Suprapubic skin (tissue), 4 donors: ENCODE data around the gene SLX4. TPM values are rescaled to one million over a fixed set of nuclear protein-coding genes. Genes with fewer than 3 reads are reported as not detected.

Source experiments
- DNase-seq, 2 donors: peaks; one replicate each; pipeline ENCODE4 v3.0.0-alpha.2; 2019; ENCODE audit warnings: low spot score in 2 of 2
- H3K27ac ChIP-seq: fragments of 200-600 bp; sonication (generic); one replicate; pipeline ENCODE4 v1.5.1; 2019
- H3K27me3 ChIP-seq: fragments of 200-600 bp; sonication (generic); one replicate; pipeline ENCODE4 v1.5.1; 2019
- H3K36me3 ChIP-seq: fragments of 200-600 bp; sonication (generic); one replicate; pipeline ENCODE4 v1.5.1; 2019
- H3K4me1 ChIP-seq: fragments of 200-600 bp; sonication (generic); one replicate; pipeline ENCODE4 v1.5.1; 2019
- H3K4me3 ChIP-seq: fragments of 200-600 bp; sonication (generic); one replicate; pipeline ENCODE4 v1.5.1; 2019; ENCODE audit warnings: mild to moderate bottlenecking
- H3K9me3 ChIP-seq: fragments of 200-600 bp; sonication (generic); one replicate; pipeline ENCODE4 v1.5.1; 2019
- EP300 ChIP-seq: sonication (generic); formaldehyde crosslinking; IDR thresholded peaks from one replicate; pipeline ENCODE4 v1.6.1; 2017; ENCODE audit warnings: antibody characterized with exemption
- POLR2A ChIP-seq, 2 donors: fragments of 450-650 bp; IDR thresholded peaks; one replicate each; pipeline ENCODE4 v1.6.1; 2017; ENCODE audit warnings: antibody characterized with exemption in 2 of 2, mild to moderate bottlenecking in 2 of 2, moderate library complexity in 2 of 2
- POLR2AphosphoS5 ChIP-seq, 3 donors: sonication (generic); formaldehyde crosslinking; IDR thresholded peaks; one replicate each; pipeline ENCODE4 v1.6.1; 2017; ENCODE audit warnings: antibody characterized with exemption in 3 of 3
- WGBS: methylation state at CpG from one replicate; pipeline ENCODE4 v1.1.5; 2018; 5-methylcytosine and 5-hydroxymethylcytosine counted together
- total RNA-seq, 4 donors: library from RNA; depleted of rRNA; stranded (reverse); fragments of >200 nt; gene quantifications; one replicate each; pipeline ENCODE4 v1.1.0, GENCODE V29; 2016
- TF ChIP-seq, protein P1 (sequence below), 2 donors: fragments of 200-600 bp in 1 of 2; fragments of 450-650 bp in 1 of 2; sonication (generic) in 1 of 2; IDR thresholded peaks; one replicate each; pipeline ENCODE4 v1.5.1; 2016 to 2019; ENCODE audit warnings: antibody characterized with exemption in 2 of 2, mild to moderate bottlenecking in 1 of 2, moderate library complexity in 1 of 2

The SLX4 gene
- total RNA-seq, 4 donors from 2014 or later = 2.9 to 6.0 (median 4.5) TPM

DNA sequence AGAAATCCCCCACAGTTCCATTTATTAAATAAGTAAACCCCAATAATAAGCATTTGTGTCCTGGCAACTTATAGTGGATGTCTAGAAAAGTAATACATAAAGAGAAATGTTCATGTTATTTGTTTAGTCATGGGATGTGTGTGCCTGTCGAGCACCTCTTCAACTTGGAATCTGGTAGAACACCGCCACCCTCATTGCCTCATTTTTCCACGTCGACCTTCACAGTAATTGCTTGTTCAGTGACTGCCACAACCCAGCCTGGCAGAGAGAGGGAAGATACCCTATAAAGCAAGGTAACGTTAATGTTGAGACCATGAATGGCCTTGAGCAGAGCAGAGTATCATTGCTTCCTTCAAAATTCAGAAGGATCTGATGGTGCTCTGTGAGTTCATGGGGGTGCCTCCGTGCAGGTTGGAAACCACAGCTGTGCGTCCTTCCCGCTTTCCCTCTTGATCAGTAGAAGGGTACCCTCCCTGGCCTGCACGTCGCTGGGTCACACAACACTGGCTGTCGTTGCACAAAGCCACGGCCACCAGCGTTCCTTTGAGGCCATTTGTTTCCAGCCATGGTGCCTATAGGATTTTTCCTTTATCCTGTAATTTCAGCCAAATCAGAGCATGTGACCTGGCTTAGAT lies 39.3 kb upstream of the SLX4 start:
- H3K36me3 ChIP-seq = peaks cover 19% of the 10 kb centered on the region
- TF ChIP-seq EP300 = no peak
- no peak for TF ChIP-seq POLR2AphosphoS5 (IDR thresholded peaks at IDR 0.05)
- TF ChIP-seq POLR2A (IDR thresholded peaks at IDR 0.05) = no peak
- TF ChIP-seq, protein P1, sequence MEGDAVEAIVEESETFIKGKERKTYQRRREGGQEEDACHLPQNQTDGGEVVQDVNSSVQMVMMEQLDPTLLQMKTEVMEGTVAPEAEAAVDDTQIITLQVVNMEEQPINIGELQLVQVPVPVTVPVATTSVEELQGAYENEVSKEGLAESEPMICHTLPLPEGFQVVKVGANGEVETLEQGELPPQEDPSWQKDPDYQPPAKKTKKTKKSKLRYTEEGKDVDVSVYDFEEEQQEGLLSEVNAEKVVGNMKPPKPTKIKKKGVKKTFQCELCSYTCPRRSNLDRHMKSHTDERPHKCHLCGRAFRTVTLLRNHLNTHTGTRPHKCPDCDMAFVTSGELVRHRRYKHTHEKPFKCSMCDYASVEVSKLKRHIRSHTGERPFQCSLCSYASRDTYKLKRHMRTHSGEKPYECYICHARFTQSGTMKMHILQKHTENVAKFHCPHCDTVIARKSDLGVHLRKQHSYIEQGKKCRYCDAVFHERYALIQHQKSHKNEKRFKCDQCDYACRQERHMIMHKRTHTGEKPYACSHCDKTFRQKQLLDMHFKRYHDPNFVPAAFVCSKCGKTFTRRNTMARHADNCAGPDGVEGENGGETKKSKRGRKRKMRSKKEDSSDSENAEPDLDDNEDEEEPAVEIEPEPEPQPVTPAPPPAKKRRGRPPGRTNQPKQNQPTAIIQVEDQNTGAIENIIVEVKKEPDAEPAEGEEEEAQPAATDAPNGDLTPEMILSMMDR (IDR thresholded peaks at IDR 0.05) = no peak
- H3K4me1 ChIP-seq = no peaks in the 10 kb centered on the region
- no peak overlapping the region for H3K4me3 ChIP-seq
- peak; percentile 28 to 64 for DNase-seq
- H3K27me3 ChIP-seq = no peaks in the 10 kb centered on the region
- 90% methylated on average over 13 of the region's 13 CpGs for WGBS
- H3K27ac ChIP-seq = no peak overlapping the region
- no peaks in the 10 kb centered on the region for H3K9me3 ChIP-seq

DNA sequence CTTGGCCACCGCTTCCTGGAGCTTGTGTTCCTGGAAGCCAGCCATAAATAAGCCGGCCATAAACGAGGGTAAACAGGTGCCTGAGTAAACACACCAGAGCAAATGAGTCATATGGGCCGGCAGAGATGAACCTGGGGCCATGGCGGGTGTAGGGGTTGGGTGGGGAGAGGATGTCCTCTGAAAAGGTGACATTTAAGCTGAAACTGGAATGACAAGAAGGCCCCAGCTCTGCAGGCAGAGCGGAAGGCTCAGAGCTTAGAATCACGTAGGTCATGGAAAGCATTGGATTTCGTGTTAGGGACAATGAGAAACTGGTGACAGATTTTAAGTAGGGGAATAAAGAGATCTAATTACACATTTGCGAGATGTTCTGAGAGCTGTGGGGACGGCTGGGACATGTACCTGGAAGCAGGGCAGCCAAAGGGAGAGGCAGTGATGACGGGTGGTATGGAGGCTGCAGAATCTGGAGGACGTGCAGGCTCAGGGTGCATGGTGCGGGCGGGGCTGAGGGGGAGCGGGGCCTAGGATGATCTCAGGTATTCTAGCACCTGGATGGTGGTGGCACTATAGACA lies 35.0 kb upstream of the SLX4 start:
- no peaks in the 10 kb centered on the region for H3K27me3 ChIP-seq
- H3K36me3 ChIP-seq = peaks cover 2% of the 10 kb centered on the region
- peak; percentile 38 to 65 for DNase-seq
- WGBS = 82% methylated on average over 15 of the region's 15 CpGs
- peaks cover 9% of the 10 kb centered on the region for H3K4me1 ChIP-seq
- H3K27ac ChIP-seq = no peak overlapping the region
- H3K9me3 ChIP-seq = no peaks in the 10 kb centered on the region
- TF ChIP-seq POLR2A (IDR thresholded peaks at IDR 0.05) (no peak), EP300 (no peak), POLR2AphosphoS5 (IDR thresholded peaks at IDR 0.05) (no peak)
- TF ChIP-seq, protein P1 (IDR thresholded peaks at IDR 0.05) = no peak
- no peak overlapping the region for H3K4me3 ChIP-seq

DNA sequence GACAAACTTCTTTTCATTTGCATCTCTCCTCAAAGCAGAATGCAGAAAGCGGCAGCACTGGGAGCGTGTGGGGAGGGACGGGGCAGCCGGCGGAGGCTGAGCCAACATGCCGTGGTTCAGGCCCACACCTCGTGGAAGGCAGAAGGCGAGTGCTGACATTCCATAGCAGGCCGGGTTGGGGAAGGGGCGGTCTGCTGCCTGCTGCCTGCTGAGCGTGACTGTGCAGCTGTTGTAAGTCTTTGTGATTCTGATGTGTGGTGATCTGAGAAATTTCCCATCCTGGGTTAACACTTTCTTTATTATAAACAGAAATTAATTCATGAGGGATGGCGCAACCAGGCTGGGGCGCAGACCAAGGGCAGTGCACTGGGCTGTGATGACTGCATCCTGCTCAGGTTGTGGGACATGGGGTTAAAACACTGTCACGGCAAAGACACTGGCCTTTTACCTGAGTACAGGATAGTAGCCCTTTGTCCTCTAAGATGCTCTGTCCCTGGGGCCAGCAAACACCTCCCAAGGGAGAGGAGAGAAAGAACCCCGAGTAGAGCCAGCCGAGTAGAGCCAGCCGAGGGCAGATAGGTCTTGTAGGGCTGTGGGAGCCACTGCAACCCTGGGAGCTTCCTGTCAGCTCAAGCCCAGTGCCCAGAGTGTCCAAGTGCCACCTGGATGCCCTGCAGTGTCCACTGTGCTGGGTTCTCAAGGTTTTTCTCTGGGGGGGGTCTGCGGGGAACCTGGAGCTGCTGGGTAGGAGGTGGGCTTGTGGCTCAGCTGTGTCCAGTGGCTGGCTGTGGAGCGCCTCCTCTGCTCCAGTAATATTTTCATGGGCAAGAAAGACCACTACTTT lies 34.3 kb upstream of the SLX4 start:
- DNase-seq = peak; percentile 44 to 76
- H3K9me3 ChIP-seq = no peaks in the 10 kb centered on the region
- 84% methylated on average over 17 of the region's 19 CpGs for WGBS
- H3K27me3 ChIP-seq = no peaks in the 10 kb centered on the region
- peaks cover 9% of the 10 kb centered on the region for H3K4me1 ChIP-seq
- H3K36me3 ChIP-seq = peaks cover 7% of the 10 kb centered on the region
- H3K27ac ChIP-seq = no peak overlapping the region
- H3K4me3 ChIP-seq = no peak overlapping the region
- no peak for TF ChIP-seq EP300
- TF ChIP-seq POLR2AphosphoS5 (IDR thresholded peaks at IDR 0.05) = no peak
- TF ChIP-seq, protein P1 (IDR thresholded peaks at IDR 0.05) = no peak

DNA sequence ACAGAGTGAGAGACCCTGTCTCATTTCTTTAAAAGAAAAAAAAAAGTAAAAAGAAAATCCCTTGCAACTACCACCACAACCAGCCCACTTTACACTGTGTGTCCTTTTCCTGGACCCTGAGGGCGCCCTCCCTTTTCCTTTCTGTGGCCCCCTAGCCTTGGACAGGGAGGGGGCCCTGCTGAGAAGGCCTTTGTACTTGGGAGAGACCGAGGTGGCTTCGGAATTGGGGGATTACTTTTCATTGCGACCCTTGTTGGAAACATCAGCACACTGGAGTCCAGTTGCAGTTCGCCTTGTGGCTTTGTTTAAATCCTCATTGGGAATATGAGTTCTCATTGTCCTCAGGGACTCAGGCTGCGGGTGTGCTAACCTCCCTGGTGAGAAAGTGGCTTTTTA lies 33.7 kb upstream of the SLX4 start:
- Histone ChIP-seq H3K4me3 (no peak overlapping the region), H3K36me3 (peaks cover 9% of the 10 kb centered on the region), H3K9me3 (no peaks in the 10 kb centered on the region), H3K4me1 (peaks cover 9% of the 10 kb centered on the region), H3K27ac (no peak overlapping the region), H3K27me3 (no peaks in the 10 kb centered on the region)
- DNase-seq = peak; percentile 15
- TF ChIP-seq POLR2A (IDR thresholded peaks at IDR 0.05) = no peak
- no peak for TF ChIP-seq EP300
- no peak for TF ChIP-seq POLR2AphosphoS5 (IDR thresholded peaks at IDR 0.05)
- 89% methylated on average over 6 of the region's 6 CpGs for WGBS

DNA sequence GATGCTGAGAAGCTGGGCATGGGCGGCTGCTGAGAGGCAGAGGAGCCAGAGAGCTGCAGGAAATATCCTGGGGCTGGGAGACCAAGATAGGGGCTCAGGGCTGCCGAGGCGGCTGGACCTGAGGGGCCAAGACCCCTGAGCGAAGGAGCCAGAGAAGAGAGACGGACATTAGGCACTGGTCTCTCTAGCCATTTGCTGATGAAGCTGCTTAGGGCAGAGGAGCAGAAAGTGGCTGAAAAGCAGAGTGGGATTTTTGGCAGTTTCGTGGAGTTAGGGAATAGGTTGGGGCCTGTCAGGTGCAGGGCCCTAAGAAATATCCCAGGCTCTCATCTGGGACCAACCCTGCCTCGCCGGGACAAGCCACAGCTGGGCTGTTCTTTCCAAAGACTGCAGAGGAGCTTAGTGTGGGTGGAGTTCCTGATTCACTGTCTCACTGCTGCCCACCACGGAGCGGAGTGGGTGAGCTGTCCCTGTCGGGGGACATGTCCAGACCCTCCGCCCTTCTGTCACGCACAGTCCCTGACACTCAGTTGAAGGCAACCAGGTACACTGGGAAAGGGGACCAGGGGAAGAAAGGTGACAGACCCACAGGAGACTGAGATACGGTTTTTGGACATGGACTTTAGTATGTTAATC lies 31.8 kb upstream of the SLX4 start:
- TF ChIP-seq POLR2AphosphoS5 (IDR thresholded peaks at IDR 0.05) = no peak
- no peak for TF ChIP-seq POLR2A (IDR thresholded peaks at IDR 0.05)
- TF ChIP-seq, protein P1 (IDR thresholded peaks at IDR 0.05) = no peak
- TF ChIP-seq EP300 = no peak
- Histone ChIP-seq H3K9me3 (no peaks in the 10 kb centered on the region), H3K27ac (peak overlapping the region; percentile 14), H3K4me1 (peaks cover 9% of the 10 kb centered on the region), H3K36me3 (peaks cover 9% of the 10 kb centered on the region), H3K27me3 (no peaks in the 10 kb centered on the region), H3K4me3 (no peak overlapping the region)
- WGBS = 79% methylated on average over 13 of the region's 14 CpGs
- peak in 1 of 2 donors; percentile 58 for DNase-seq
